Measurements from ENCODE around the gene VPS4B. TPM values are rescaled to one million over a fixed set of nuclear protein-coding genes. Genes with fewer than 3 reads are reported as not detected.
A peak's percentile ranks its signal among the peaks of the same experiment; 100 is the strongest.

The VPS4B gene
- total RNA-seq, 1 experiment from 2014 or later, result 44.7 TPM

DNA sequence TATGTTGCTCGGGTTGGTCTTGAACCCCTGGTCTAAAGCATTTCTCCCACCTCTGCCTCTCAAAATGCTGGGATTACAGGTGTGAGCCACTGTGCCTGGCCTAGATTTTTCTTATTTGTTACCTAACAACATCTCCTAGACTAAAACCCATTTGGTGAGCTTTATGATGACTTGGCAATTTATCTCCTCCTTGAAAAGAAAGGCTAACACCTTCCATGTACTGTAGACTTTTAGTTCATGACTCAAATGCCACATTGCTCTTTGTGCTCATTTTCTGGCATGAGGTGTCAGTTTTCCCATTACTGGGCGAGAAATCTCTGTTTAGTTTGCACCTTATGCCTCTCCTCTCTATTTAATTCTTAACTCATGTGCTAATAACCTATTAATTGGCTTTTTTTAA is 42.2 kb upstream of the VPS4B start:
- Histone ChIP-seq H3K4me1 (ENCODE audit: insufficient read depth, low read length) (no peaks in the 10 kb centered on the region), H3K79me2 (ENCODE audit: low read length) (no peaks in the 10 kb centered on the region), H3K4me2 (ENCODE audit: low read length) (no peak overlapping the region), H3K9me3 (ENCODE audit: low read length) (no peaks in the 10 kb centered on the region), H3K27me3 (ENCODE audit: low read length) (no peaks in the 10 kb centered on the region), H3K27ac (ENCODE audit: low read length) (no peak overlapping the region), H3K9ac (ENCODE audit: low read length) (no peak overlapping the region), H2AFZ (ENCODE audit: low read length) (no peak overlapping the region), H4K20me1 (ENCODE audit: low read length) (no peaks in the 10 kb centered on the region), H3K36me3 (ENCODE audit: low read depth, low read length) (no peaks in the 10 kb centered on the region), H3K4me3 (ENCODE audit: low read length) (no peak overlapping the region), H3F3A (ENCODE audit: low read length, unreplicated experiment) (no peaks in the 10 kb centered on the region), H3K9me2 (replicated peaks; ENCODE audit: low read length) (no peaks in the 10 kb centered on the region)
- CTCF ChIA-PET, result no interaction called here
- DNase-seq, result no peak
- POLR2A ChIA-PET (ENCODE audit: unreplicated experiment), result no interaction called here
- BruUV-seq (replicated peaks), result no TSS peak
- intact Hi-C loops (cut with micrococcal nuclease), result no loop called here
- no peak for ATAC-seq
- TF ChIP-seq, protein P1, sequence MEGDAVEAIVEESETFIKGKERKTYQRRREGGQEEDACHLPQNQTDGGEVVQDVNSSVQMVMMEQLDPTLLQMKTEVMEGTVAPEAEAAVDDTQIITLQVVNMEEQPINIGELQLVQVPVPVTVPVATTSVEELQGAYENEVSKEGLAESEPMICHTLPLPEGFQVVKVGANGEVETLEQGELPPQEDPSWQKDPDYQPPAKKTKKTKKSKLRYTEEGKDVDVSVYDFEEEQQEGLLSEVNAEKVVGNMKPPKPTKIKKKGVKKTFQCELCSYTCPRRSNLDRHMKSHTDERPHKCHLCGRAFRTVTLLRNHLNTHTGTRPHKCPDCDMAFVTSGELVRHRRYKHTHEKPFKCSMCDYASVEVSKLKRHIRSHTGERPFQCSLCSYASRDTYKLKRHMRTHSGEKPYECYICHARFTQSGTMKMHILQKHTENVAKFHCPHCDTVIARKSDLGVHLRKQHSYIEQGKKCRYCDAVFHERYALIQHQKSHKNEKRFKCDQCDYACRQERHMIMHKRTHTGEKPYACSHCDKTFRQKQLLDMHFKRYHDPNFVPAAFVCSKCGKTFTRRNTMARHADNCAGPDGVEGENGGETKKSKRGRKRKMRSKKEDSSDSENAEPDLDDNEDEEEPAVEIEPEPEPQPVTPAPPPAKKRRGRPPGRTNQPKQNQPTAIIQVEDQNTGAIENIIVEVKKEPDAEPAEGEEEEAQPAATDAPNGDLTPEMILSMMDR (conservative IDR thresholded peaks at IDR 0.05; ENCODE audit: low read depth, low read length), result no peak
- TF ChIP-seq EZH2 (IDR thresholded peaks at IDR 0.05; ENCODE audit: low read length, unreplicated experiment), result no peak
- TF ChIP-seq EZH2phosphoT487 (IDR thresholded peaks at IDR 0.05; ENCODE audit: borderline replicate concordance, low read length), result no peak

- Histone ChIP-seq H3K36me3 (ENCODE audit: low read depth, low read length) (no peaks in the 10 kb centered on the region), H3K79me2 (ENCODE audit: low read length) (no peaks in the 10 kb centered on the region)
- no peak for ATAC-seq
Measured at GRCh38 chr18:63460414-63460813, 38.1 kb upstream of the VPS4B start.

DNA sequence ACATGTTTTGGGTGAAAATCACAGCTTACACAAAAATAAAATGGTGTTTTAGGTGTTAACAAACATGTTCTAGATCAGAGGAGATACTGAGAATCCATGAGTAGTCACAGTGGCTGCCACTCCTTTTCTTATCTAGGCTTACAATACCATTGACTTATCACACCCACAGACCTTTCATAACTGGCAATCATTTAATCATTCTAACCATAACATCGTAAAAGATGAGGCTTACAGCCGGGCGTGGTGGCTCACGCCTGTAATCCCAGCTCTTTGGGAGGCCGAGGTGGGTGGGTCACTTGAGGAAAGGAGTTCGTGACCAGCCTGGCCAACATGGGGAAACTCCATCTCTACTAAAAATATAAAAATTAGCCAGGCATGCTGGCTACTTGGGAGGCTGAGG is 35.7 kb upstream of the VPS4B start:
- Histone ChIP-seq H3K27ac (ENCODE audit: low read length) (peak overlapping the region; percentile 14; the same call in 1 of the 2 replicates), H2AFZ (ENCODE audit: low read length) (no peak overlapping the region), H3K9ac (ENCODE audit: low read length) (no peak overlapping the region), H3K4me3 (ENCODE audit: low read length) (no peak overlapping the region), H3F3A (ENCODE audit: low read length, unreplicated experiment) (peaks cover 3% of the 10 kb centered on the region), H3K9me2 (replicated peaks; ENCODE audit: low read length) (no peaks in the 10 kb centered on the region), H3K4me2 (ENCODE audit: low read length) (no peak overlapping the region), H3K4me1 (ENCODE audit: insufficient read depth, low read length) (peaks cover 30% of the 10 kb centered on the region), H3K27me3 (ENCODE audit: low read length) (no peaks in the 10 kb centered on the region), H3K79me2 (ENCODE audit: low read length) (no peaks in the 10 kb centered on the region), H3K36me3 (ENCODE audit: low read depth, low read length) (no peaks in the 10 kb centered on the region), H4K20me1 (ENCODE audit: low read length) (no peaks in the 10 kb centered on the region), H3K9me3 (ENCODE audit: low read length) (no peaks in the 10 kb centered on the region)
- no peak for ATAC-seq
- TF ChIP-seq EZH2 (IDR thresholded peaks at IDR 0.05; ENCODE audit: low read length, unreplicated experiment) (no peak), EZH2phosphoT487 (IDR thresholded peaks at IDR 0.05; ENCODE audit: borderline replicate concordance, low read length) (no peak)
- TF ChIP-seq, protein P1 (conservative IDR thresholded peaks at IDR 0.05; ENCODE audit: low read depth, low read length), result no peak
- BruUV-seq (replicated peaks), result no TSS peak
- ChIA-PET CTCF (no interaction called here), POLR2A (ENCODE audit: unreplicated experiment) (interaction anchor here (0.6 kb wide), 1 partner anchor 36 kb away, joined by 21 read pairs; the partner anchor contains the start of gene VPS4B)
- DNase-seq, result peak; percentile 30
- intact Hi-C loops (cut with micrococcal nuclease), result no loop called here

More at GRCh38 chr18:63460414-63460813, 38.1 kb upstream of the VPS4B start:
- intact Hi-C loops (cut with micrococcal nuclease), result no loop called here
- BruUV-seq (replicated peaks), result no TSS peak
- no peak overlapping the region for H3K9ac ChIP-seq (ENCODE audit: low read length)
- TF ChIP-seq EZH2phosphoT487 (IDR thresholded peaks at IDR 0.05; ENCODE audit: borderline replicate concordance, low read length) (no peak), EZH2 (IDR thresholded peaks at IDR 0.05; ENCODE audit: low read length, unreplicated experiment) (no peak)
- TF ChIP-seq, protein P1 (conservative IDR thresholded peaks at IDR 0.05; ENCODE audit: low read depth, low read length), result no peak
- no peak for DNase-seq
- no peak overlapping the region for H3K27ac ChIP-seq (ENCODE audit: low read length)
- H3K9me2 ChIP-seq (replicated peaks; ENCODE audit: low read length), result no peaks in the 10 kb centered on the region
- ChIA-PET POLR2A (ENCODE audit: unreplicated experiment) (no interaction called here), CTCF (no interaction called here)
- no peak overlapping the region for H2AFZ ChIP-seq (ENCODE audit: low read length)
- H3F3A ChIP-seq (ENCODE audit: low read length, unreplicated experiment), result no peaks in the 10 kb centered on the region
- peaks cover 7% of the 10 kb centered on the region for H3K4me1 ChIP-seq (ENCODE audit: insufficient read depth, low read length)
- no peak overlapping the region for H3K4me3 ChIP-seq (ENCODE audit: low read length)
- H3K27me3 ChIP-seq (ENCODE audit: low read length), result no peaks in the 10 kb centered on the region
- no peaks in the 10 kb centered on the region for H4K20me1 ChIP-seq (ENCODE audit: low read length)
- no peak overlapping the region for H3K4me2 ChIP-seq (ENCODE audit: low read length)
- H3K9me3 ChIP-seq (ENCODE audit: low read length), result no peaks in the 10 kb centered on the region

Data from PC-3 (cell line).